ENCODE results near the gene SHC1. TPM values are rescaled to one million over a fixed set of nuclear protein-coding genes. Genes with fewer than 3 reads are reported as not detected.
A peak's percentile ranks its signal among the peaks of the same experiment; 100 is the strongest.

The SHC1 gene
- polyA plus RNA-seq (2012; ENCODE audit: insufficient read length, low read depth): 207 TPM

- TF ChIP-seq POLR2AphosphoS5 (IDR thresholded peaks at IDR 0.05; ENCODE audit: low read depth, low read length) (peak; percentile 90), SIN3A (IDR thresholded peaks at IDR 0.05; ENCODE audit: borderline replicate concordance, insufficient read depth, low read length) (peak; percentile 44; the same call in 1 of the 2 replicates), FOXP2 (optimal IDR thresholded peaks at IDR 0.05; ENCODE audit: borderline replicate concordance, extremely low read depth, extremely low read length, insufficient read depth) (no peak), TAF1 (IDR thresholded peaks at IDR 0.05; ENCODE audit: borderline replicate concordance, insufficient read depth, low read length) (peak; percentile 94)
Measured at GRCh38 chr1:154970631-154971340, at the start of gene SHC1. Gene SHC1 (minus strand): TSS chr1:154970747. CDS start chr1:154970526, 221 bp downstream.

GRCh38 chr1:155019377-155020245 is 49.1 kb upstream of the SHC1 start:
- TF ChIP-seq REST (IDR thresholded peaks at IDR 0.05; ENCODE audit: insufficient read depth in 1 of 2, low read depth in 2 of 2, low read length in 2 of 2) (no peak), SIN3A (IDR thresholded peaks at IDR 0.05; ENCODE audit: borderline replicate concordance, insufficient read depth, low read length) (no peak), TAF1 (IDR thresholded peaks at IDR 0.05; ENCODE audit: borderline replicate concordance, insufficient read depth, low read length) (no peak), FOXP2 (optimal IDR thresholded peaks at IDR 0.05; ENCODE audit: borderline replicate concordance, extremely low read depth, extremely low read length, insufficient read depth) (no peak), POLR2AphosphoS5 (IDR thresholded peaks at IDR 0.05; ENCODE audit: low read depth, low read length) (no peak)

GRCh38 chr1:155018617-155019348 is 48.2 kb upstream of the SHC1 start:
- no peak for TF ChIP-seq REST (IDR thresholded peaks at IDR 0.05; ENCODE audit: insufficient read depth in 1 of 2, low read depth in 2 of 2, low read length in 2 of 2)

GRCh38 chr1:155017946-155018316 is 47.4 kb upstream of the SHC1 start:
- TF ChIP-seq FOXP2 (optimal IDR thresholded peaks at IDR 0.05; ENCODE audit: borderline replicate concordance, extremely low read depth, extremely low read length, insufficient read depth) (no peak), SIN3A (IDR thresholded peaks at IDR 0.05; ENCODE audit: borderline replicate concordance, insufficient read depth, low read length) (no peak), POLR2AphosphoS5 (IDR thresholded peaks at IDR 0.05; ENCODE audit: low read depth, low read length) (no peak), TAF1 (IDR thresholded peaks at IDR 0.05; ENCODE audit: borderline replicate concordance, insufficient read depth, low read length) (no peak), REST (IDR thresholded peaks at IDR 0.05; ENCODE audit: insufficient read depth in 1 of 2, low read depth in 2 of 2, low read length in 2 of 2) (no peak)
